ENCODE results near the gene WDFY2.

GRCh38 chr13:51674276-51674675 is 90.0 kb downstream of the WDFY2 start:
- TF ChIP-seq CTCF (IDR thresholded peaks at IDR 0.05; ENCODE audit: insufficient read depth, low read length, poor library complexity, severe bottlenecking) (no peak), EZH2phosphoT487 (conservative IDR thresholded peaks at IDR 0.05; ENCODE audit: low read length) (no peak)
